GM12878 (cell line): Measurements from ENCODE around the gene CLNK. TPM values are rescaled to one million over a fixed set of nuclear protein-coding genes. Genes with fewer than 3 reads are reported as not detected.

Experiments
- ATAC-seq: fragments of 200-7000 bp; cut with Tn5 transposase; 3 replicates; pipeline ENCODE4 v1.9.1; 2020; ENCODE audit warnings: mild to moderate bottlenecking, moderate library complexity
- BruUV-seq: library from RNA; stranded (reverse); fragments of 400-500 nt; replicated peaks from 2 replicates; lab custom pipeline; 2021; lab: Mats Ljungman, UMichigan
- CTCF ChIA-PET: fragments of 300-600 bp; sonication (Branson Sonifier 250); formaldehyde crosslinking; extraction: SDS; loops from one replicate; lab custom pipeline; 2021; ENCODE audit warnings: inconsistent platforms; lab: Yijun Ruan, JAX
- POLR2A ChIA-PET: fragments of 350-600 bp; formaldehyde crosslinking; extraction: SDS; loops from one replicate; lab custom pipeline; 2021; ENCODE audit warnings: inconsistent platforms; lab: Charles Lee
- RAD21 ChIA-PET: fragments of 300-600 bp; sonication (Branson Sonifier 250); formaldehyde crosslinking; loops from one replicate; lab custom pipeline; 2023; ENCODE audit warnings: antibody characterized with exemption; ENCODE audit not compliant: unreplicated experiment; lab: Charles Lee
- SMC1A ChIA-PET: fragments of 300-600 bp; sonication (Branson Sonifier 250); formaldehyde crosslinking; loops from one replicate; lab custom pipeline; 2023; ENCODE audit not compliant: unreplicated experiment, uncharacterized antibody; lab: Charles Lee
- DNase-seq: peaks from one replicate; pipeline ENCODE4 v3.0.0-alpha.2; 2011; ENCODE audit warnings: low read depth, low spot score
- FAIRE-seq: peaks from 3 replicates; lab custom pipeline; 2011; peaks lifted over from hg19 to GRCh38; lab: Jason Lieb, UNC
- H2AFZ ChIP-seq: 2 replicates; pipeline ENCODE4 v1.6.0; 2011; ENCODE audit warnings: low read depth, low read length, control low read depth; ENCODE audit not compliant: control insufficient read depth
- H3K27ac ChIP-seq: 2 replicates; pipeline ENCODE4 v1.5.1; 2011; ENCODE audit warnings: control low read depth; ENCODE audit not compliant: control insufficient read depth, insufficient read depth
- H3K27me3 ChIP-seq, 2 experiments: replicated peaks in 1 of 2; 2 replicates each; pipeline versions ENCODE4 v1.6.0 to v1.6.1; 2011; ENCODE audit warnings: low read length in 1 of 2; ENCODE audit not compliant: control insufficient read depth in 2 of 2, insufficient read depth in 2 of 2
- H3K36me3 ChIP-seq, 2 experiments: 2 replicates each; pipeline ENCODE4 v1.5.1; 2011; ENCODE audit warnings: low read length in 1 of 2; ENCODE audit not compliant: control insufficient read depth in 2 of 2, insufficient read depth in 2 of 2
- H3K4me1 ChIP-seq: 2 replicates; pipeline ENCODE4 v1.6.1; 2011; ENCODE audit warnings: mild to moderate bottlenecking, low read length, moderate library complexity, mixed read lengths; ENCODE audit not compliant: control insufficient read depth, insufficient read depth
- H3K4me2 ChIP-seq: 2 replicates; pipeline ENCODE4 v1.6.0; 2011; ENCODE audit warnings: control low read depth; ENCODE audit not compliant: control insufficient read depth, insufficient read depth
- H3K4me3 ChIP-seq: fragments of 200-600 bp; sonication (generic); 2 replicates; pipeline ENCODE4 v1.5.1; 2016
- H3K79me2 ChIP-seq: 2 replicates; pipeline ENCODE4 v1.6.0; 2011; ENCODE audit warnings: low read length; ENCODE audit not compliant: control insufficient read depth, insufficient read depth
- H3K9ac ChIP-seq: 2 replicates; pipeline ENCODE4 v1.8.0; 2011; ENCODE audit warnings: low read length, control low read depth, mixed read lengths; ENCODE audit not compliant: control insufficient read depth, insufficient read depth
- H3K9me3 ChIP-seq: replicated peaks from 3 replicates; pipeline ENCODE4 v1.5.1; 2011; ENCODE audit warnings: mild to moderate bottlenecking, low read length; ENCODE audit not compliant: control insufficient read depth, insufficient read depth
- H4K20me1 ChIP-seq: 2 replicates; pipeline ENCODE4 v1.6.0; 2011; ENCODE audit not compliant: control insufficient read depth, insufficient read depth
- BACH1 ChIP-seq: fragments of 450-650 bp; IDR thresholded peaks from 2 replicates; pipeline ENCODE4 v1.6.1; 2017; ENCODE audit warnings: mild to moderate bottlenecking, borderline replicate concordance
- CBFB ChIP-seq: IDR thresholded peaks from 2 replicates; pipeline ENCODE4 v1.6.1; 2016; ENCODE audit warnings: antibody characterized with exemption, low read depth
- CBX3 ChIP-seq: fragments of 200-600 bp; sonication (generic); IDR thresholded peaks from 2 replicates; pipeline ENCODE4 v1.6.1; 2016; ENCODE audit warnings: low read depth, borderline replicate concordance
- FOS ChIP-seq: IDR thresholded peaks from 3 replicates; pipeline ENCODE4 v1.6.1; 2011; ENCODE audit warnings: borderline replicate concordance; ENCODE audit not compliant: insufficient read length; ENCODE audit errors: extremely low read depth
- GABPA ChIP-seq: IDR thresholded peaks from 2 replicates; pipeline ENCODE4 v1.6.1; 2014; ENCODE audit warnings: antibody characterized with exemption, low read depth, mild to moderate bottlenecking, inconsistent platforms
- IKZF1 ChIP-seq: fragments of 450-650 bp; conservative IDR thresholded peaks from 2 replicates; pipeline ENCODE4 v1.6.1; 2017; ENCODE audit warnings: antibody characterized with exemption, mild to moderate bottlenecking
- JUND ChIP-seq: IDR thresholded peaks from 2 replicates; pipeline ENCODE4 v1.6.1; 2012; ENCODE audit warnings: low read depth, mild to moderate bottlenecking, low read length, improper control_type of control experiment, moderate library complexity
- KAT2A ChIP-seq: conservative IDR thresholded peaks from 2 replicates; pipeline ENCODE4 v1.6.1; 2011; ENCODE audit warnings: low read depth, low read length; ENCODE audit not compliant: control insufficient read depth
- MEF2A ChIP-seq: IDR thresholded peaks from 2 replicates; pipeline ENCODE4 v1.6.1; 2011; ENCODE audit warnings: low read depth, mild to moderate bottlenecking, low read length, moderate library complexity; ENCODE audit not compliant: insufficient read depth
- NFYB ChIP-seq: IDR thresholded peaks from 2 replicates; pipeline ENCODE4 v1.6.1; 2011; ENCODE audit warnings: low read depth, mild to moderate bottlenecking, low read length, improper control_type of control experiment, moderate library complexity; ENCODE audit not compliant: insufficient read depth
- NRF1 ChIP-seq: conservative IDR thresholded peaks from 2 replicates; pipeline ENCODE4 v1.6.1; 2011; ENCODE audit warnings: mild to moderate bottlenecking, low read depth, low read length, improper control_type of control experiment
- PML ChIP-seq: IDR thresholded peaks from 2 replicates; pipeline ENCODE4 v1.6.1; 2012; ENCODE audit warnings: low read length, inconsistent platforms
- RAD21 ChIP-seq: IDR thresholded peaks from 2 replicates; pipeline ENCODE4 v1.6.1; 2011; ENCODE audit warnings: mild to moderate bottlenecking, low read depth, low read length, moderate library complexity; ENCODE audit not compliant: insufficient read depth
- RFX5 ChIP-seq: IDR thresholded peaks from 2 replicates; pipeline ENCODE4 v1.6.1; 2011; ENCODE audit warnings: low read depth, low read length, improper control_type of control experiment
- SPI1 ChIP-seq: IDR thresholded peaks from 2 replicates; pipeline ENCODE4 v1.6.1; 2011; ENCODE audit warnings: low read depth, mild to moderate bottlenecking, low read length, moderate library complexity, borderline replicate concordance; ENCODE audit not compliant: insufficient read depth
- SRF ChIP-seq, 2 experiments: IDR thresholded peaks; 2 replicates each; pipeline ENCODE4 v1.6.1; 2011; ENCODE audit warnings: low read depth in 2 of 2, low read length in 2 of 2, mild to moderate bottlenecking in 1 of 2, moderate library complexity in 1 of 2
- WGBS: methylation state at CpG from one replicate; pipeline ENCODE4 v1.1.6; 2016; ENCODE audit warnings: low lambda C conversion rate; ENCODE audit not compliant: insufficient replicate concordance, insufficient coverage; ENCODE audit errors: missing lambda C conversion rate; 5-methylcytosine and 5-hydroxymethylcytosine counted together
- in situ Hi-C: fragments of 300-500 bp; cut with MboI; formaldehyde crosslinking; loops from 9 replicates; pipeline ENCODE4 v1.14.3; 2018; ENCODE audit warnings: mixed read lengths
- intact Hi-C: fragments of 100-400 bp; cut with micrococcal nuclease; formaldehyde crosslinking; loops from one replicate; pipeline ENCODE4 v1.14.2; 2022; ENCODE audit not compliant: unreplicated experiment
- polyA plus RNA-seq, 11 experiments: library from polyadenylated mRNA; depleted of rRNA in 4 of 11; unstranded in 6 of 11; stranded (reverse) in 5 of 11; fragments of >200 nt; fragmentation: Nextera tagmentation in 4 of 11; fragmentation: Illumina TruSeq in 1 of 11; extraction: Ambion mirVana in 4 of 11; extraction: Trizol in 1 of 11; gene quantifications; 1 replicate in 1 of 11; 2 replicates in 10 of 11; pipeline versions ENCODE4 v1.2.1 to v1.2.3, GENCODE V29; 2011 to 2016; ENCODE audit warnings: inconsistent platforms in 2 of 11, missing spikeins in 2 of 11, low read depth in 1 of 11
- total RNA-seq, 4 experiments: library from RNA; depleted of rRNA in 3 of 4; stranded (reverse); fragments of >200 nt in 3 of 4; fragmentation: Illumina TruSeq in 1 of 4; extraction: Trizol in 1 of 4; gene quantifications; 2 replicates each; pipeline versions ENCODE4 v1.2.1 to v1.2.3, GENCODE V29; 2013 to 2021
- TF ChIP-seq, protein P1 (sequence below): fragments of 450-650 bp; IDR thresholded peaks from 2 replicates; pipeline ENCODE4 v1.6.1; 2018; ENCODE audit warnings: borderline replicate concordance, mild to moderate bottlenecking; ENCODE audit not compliant: partially characterized antibody

The CLNK gene
- total and polyA plus RNA-seq, 10 of the 15 experiments (the other 5 are each of a cell fraction or from before 2014, with no cell fraction given), result 2.1 to 14.3 (median 2.7) TPM

DNA sequence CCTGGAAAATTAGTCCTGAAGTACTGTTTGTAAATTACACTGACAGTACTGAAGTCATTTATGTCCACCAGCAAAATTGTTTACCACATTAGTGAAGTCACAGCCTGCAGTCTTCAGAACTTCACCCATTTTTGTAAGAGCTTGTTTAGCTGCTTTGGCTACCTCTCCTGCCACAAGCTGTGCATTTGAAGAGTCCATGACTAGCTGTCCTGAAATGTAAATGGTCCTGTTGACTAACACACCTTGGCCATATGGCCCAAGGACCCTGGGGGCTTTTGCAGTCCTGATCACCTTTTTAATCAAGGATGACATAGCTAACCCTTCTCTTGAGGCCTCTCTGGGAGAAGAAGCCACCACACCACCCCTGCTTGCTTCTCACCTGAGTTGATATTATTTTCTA is 205.9 kb downstream of the CLNK start:
- no TSS peak for BruUV-seq
- H3K4me1 ChIP-seq, result no peaks in the 10 kb centered on the region
- intact Hi-C loops, result no loop called here
- H3K79me2 ChIP-seq, result no peaks in the 10 kb centered on the region
- no peaks in the 10 kb centered on the region for H4K20me1 ChIP-seq
- DNase-seq (no peak), ATAC-seq (no peak), FAIRE-seq (no peak)
- no peaks in the 10 kb centered on the region for H3K27me3 ChIP-seq
- ChIA-PET POLR2A (no interaction called here), CTCF (interaction anchor here (1.3 to 1.6 kb wide), 2 partner anchors 9 to 15 kb away, joined by 3 to 5 read pairs; no protein-coding TSS in a partner anchor), SMC1A (interaction anchor here (1.2 kb wide), 1 partner anchor 10 kb away, joined by 4 read pairs; no protein-coding TSS in a partner anchor), RAD21 (no interaction called here)
- H3K27ac ChIP-seq, result no peak overlapping the region
- no peak for TF ChIP-seq NFYB
- TF ChIP-seq BACH1, result no peak
- no peak for TF ChIP-seq RAD21
- no peak for TF ChIP-seq SRF (IDR thresholded peaks at IDR 0.05; ENCODE audit: low read depth in 2 of 2, low read length in 2 of 2)
- no peak for TF ChIP-seq SPI1
- TF ChIP-seq GABPA, result no peak
- no peak for TF ChIP-seq JUND
- TF ChIP-seq IKZF1, result no peak
- no peak for TF ChIP-seq KAT2A
- no peaks in the 10 kb centered on the region for H3K36me3 ChIP-seq
- H2AFZ ChIP-seq, result no peak overlapping the region
- H3K4me2 ChIP-seq, result no peak overlapping the region
- no peak overlapping the region for H3K9ac ChIP-seq
- H3K4me3 ChIP-seq, result no peak overlapping the region
- in situ Hi-C loops, result no loop called here
- H3K9me3 ChIP-seq, result no peaks in the 10 kb centered on the region

DNA sequence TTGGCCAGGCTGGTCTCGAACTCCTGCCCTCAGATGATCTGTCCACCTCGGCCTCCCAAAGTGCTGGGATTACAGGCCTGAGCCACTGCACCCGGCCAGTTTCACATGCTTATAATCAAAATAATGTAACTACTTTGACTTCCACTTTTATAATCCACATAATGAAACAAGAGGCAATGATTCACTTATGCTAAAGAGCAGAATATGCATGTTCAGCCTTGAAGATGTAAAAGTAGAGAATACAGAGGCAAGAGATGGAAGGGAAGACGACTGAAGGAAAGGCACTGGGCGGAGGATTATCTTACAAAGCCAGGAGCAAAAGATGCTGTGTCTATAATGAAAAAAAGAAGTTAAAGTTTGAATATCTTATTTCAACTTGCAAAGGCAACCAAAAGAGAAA is 214.1 kb downstream of the CLNK start:
- CTCF ChIA-PET, result no interaction called here
- Histone ChIP-seq H3K36me3 (no peaks in the 10 kb centered on the region), H3K27ac (no peak overlapping the region), H3K4me1 (no peaks in the 10 kb centered on the region), H3K9me3 (no peaks in the 10 kb centered on the region), H2AFZ (no peak overlapping the region), H3K4me3 (no peak overlapping the region), H3K9ac (no peak overlapping the region), H4K20me1 (no peaks in the 10 kb centered on the region), H3K27me3 (no peaks in the 10 kb centered on the region; a peak in 1 of 4 replicates), H3K79me2 (no peaks in the 10 kb centered on the region), H3K4me2 (no peak overlapping the region)
- intact Hi-C loops, result no loop called here
- ATAC-seq (no peak), FAIRE-seq (no peak), DNase-seq (no peak)
- 23% methylated on average over 5 of the region's 5 CpGs for WGBS
- SMC1A ChIA-PET, result no interaction called here
- no TSS peak for BruUV-seq
- no peak for TF ChIP-seq CBX3
- TF ChIP-seq NRF1, result no peak
- no peak for TF ChIP-seq MEF2A
- no peak for TF ChIP-seq RFX5
- TF ChIP-seq, protein P1, sequence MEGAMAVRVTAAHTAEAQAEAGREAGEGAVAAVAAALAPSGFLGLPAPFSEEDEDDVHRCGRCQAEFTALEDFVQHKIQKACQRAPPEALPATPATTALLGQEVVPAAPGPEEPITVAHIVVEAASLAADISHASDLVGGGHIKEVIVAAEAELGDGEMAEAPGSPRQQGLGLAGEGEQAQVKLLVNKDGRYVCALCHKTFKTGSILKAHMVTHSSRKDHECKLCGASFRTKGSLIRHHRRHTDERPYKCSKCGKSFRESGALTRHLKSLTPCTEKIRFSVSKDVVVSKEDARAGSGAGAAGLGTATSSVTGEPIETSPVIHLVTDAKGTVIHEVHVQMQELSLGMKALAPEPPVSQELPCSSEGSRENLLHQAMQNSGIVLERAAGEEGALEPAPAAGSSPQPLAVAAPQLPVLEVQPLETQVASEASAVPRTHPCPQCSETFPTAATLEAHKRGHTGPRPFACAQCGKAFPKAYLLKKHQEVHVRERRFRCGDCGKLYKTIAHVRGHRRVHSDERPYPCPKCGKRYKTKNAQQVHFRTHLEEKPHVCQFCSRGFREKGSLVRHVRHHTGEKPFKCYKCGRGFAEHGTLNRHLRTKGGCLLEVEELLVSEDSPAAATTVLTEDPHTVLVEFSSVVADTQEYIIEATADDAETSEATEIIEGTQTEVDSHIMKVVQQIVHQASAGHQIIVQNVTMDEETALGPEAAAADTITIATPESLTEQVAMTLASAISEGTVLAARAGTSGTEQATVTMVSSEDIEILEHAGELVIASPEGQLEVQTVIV, result no peak
- TF ChIP-seq CBFB, result no peak
- no peak for TF ChIP-seq PML
- no peak for TF ChIP-seq FOS
- RAD21 ChIA-PET, result no interaction called here
- in situ Hi-C loops, result no loop called here
- POLR2A ChIA-PET, result no interaction called here
